B cell (primary cell): ENCODE results near the gene PIP4P1. TPM values are rescaled to one million over a fixed set of nuclear protein-coding genes. Genes with fewer than 3 reads are reported as not detected.

Experiments used
- ATAC-seq: fragments of 200-7000 bp; cut with Tn5 transposase; one replicate; pipeline ENCODE4 v1.10.0; 2021; ENCODE audit warnings: low read depth, mild to moderate bottlenecking, moderate number of reproducible peaks, moderate library complexity
- CTCF ChIA-PET: fragments of 350-600 bp; sonication (Branson Sonifier 250); formaldehyde crosslinking; loops from one replicate; lab custom pipeline; 2021; ENCODE audit warnings: antibody characterized with exemption, inconsistent platforms; lab: Charles Lee
- POLR2A ChIA-PET: fragments of 350-600 bp; sonication (Branson Sonifier 250); formaldehyde crosslinking; loops from one replicate; lab custom pipeline; 2021; ENCODE audit warnings: antibody characterized with exemption; lab: Charles Lee
- DNase-seq: peaks from one replicate; pipeline ENCODE4 v3.0.0; 2013
- H2AFZ ChIP-seq: 2 replicates; pipeline ENCODE4 v1.6.1; 2012; ENCODE audit warnings: mild to moderate bottlenecking, low read depth, low read length; ENCODE audit not compliant: insufficient read depth, poor library complexity, severe bottlenecking
- H3K27ac ChIP-seq, 2 donors: 1 replicate in 1 of 2; 2 replicates in 1 of 2; pipeline ENCODE4 v1.5.1; 2012 to 2013; ENCODE audit warnings: low read length in 2 of 2, mild to moderate bottlenecking in 2 of 2, moderate library complexity in 1 of 2
- H3K27me3 ChIP-seq, 4 experiments: fragments of 200-600 bp in 1 of 4; sonication (generic) in 1 of 4; replicated peaks in 1 of 4; 1 replicate in 2 of 4; 2 replicates in 2 of 4; pipeline versions ENCODE4 v1.6.1 to v1.7.0; 2013 to 2016; ENCODE audit warnings: low read length in 3 of 4, mild to moderate bottlenecking in 2 of 4, mixed read lengths in 1 of 4, moderate library complexity in 1 of 4; ENCODE audit not compliant: insufficient read depth in 4 of 4, control insufficient read depth in 3 of 4; ENCODE audit errors: control extremely low read depth in 1 of 4
- H3K36me3 ChIP-seq, 2 experiments: replicated peaks in 1 of 2; 1 replicate in 1 of 2; 2 replicates in 1 of 2; pipeline versions ENCODE4 v1.6.1 to v1.7.1; 2013; ENCODE audit warnings: low read length in 1 of 2; ENCODE audit not compliant: insufficient read depth in 2 of 2, control insufficient read depth in 1 of 2; ENCODE audit errors: control extremely low read depth in 1 of 2, extremely low read depth in 1 of 2
- H3K4me1 ChIP-seq, 2 donors: fragments of 200-600 bp in 1 of 2; sonication (generic) in 1 of 2; 1 replicate in 1 of 2; 2 replicates in 1 of 2; pipeline versions ENCODE4 v1.5.1 to v1.6.1; 2013 to 2017; ENCODE audit warnings: low read length in 2 of 2; ENCODE audit not compliant: control insufficient read depth in 2 of 2, insufficient read depth in 2 of 2
- H3K4me2 ChIP-seq: replicated peaks from 2 replicates; pipeline ENCODE3; 2012; ENCODE audit warnings: mild to moderate bottlenecking, low read depth, low read length; ENCODE audit not compliant: poor library complexity, severe bottlenecking
- H3K4me3 ChIP-seq, 5 experiments: fragments of 200-600 bp in 1 of 5; sonication (generic) in 1 of 5; 1 replicate in 3 of 5; 2 replicates in 2 of 5; pipeline versions ENCODE4 v1.5.1 to v1.7.0; 2011 to 2016; ENCODE audit warnings: low read length in 4 of 5, mild to moderate bottlenecking in 4 of 5, low read depth in 2 of 5, control low read depth in 1 of 5, moderate library complexity in 1 of 5; ENCODE audit not compliant: insufficient read depth in 1 of 5; ENCODE audit errors: control extremely low read depth in 1 of 5, extremely low read depth in 1 of 5
- H3K79me2 ChIP-seq: fragments of 200-600 bp; sonication (generic); one replicate; pipeline ENCODE4 v1.6.0; 2016; ENCODE audit warnings: low read length; ENCODE audit not compliant: control insufficient read depth, insufficient read depth
- H3K9ac ChIP-seq: fragments of 200-600 bp; sonication (generic); 2 replicates; pipeline ENCODE4 v1.6.1; 2017; ENCODE audit warnings: mild to moderate bottlenecking, low read length, moderate library complexity
- H3K9me3 ChIP-seq, 3 donors: one replicate each; pipeline versions ENCODE4 v1.6.1 to v1.7.1; 2013; ENCODE audit warnings: low read length in 2 of 3; ENCODE audit not compliant: control insufficient read depth in 2 of 3, insufficient read depth in 1 of 3; ENCODE audit errors: control extremely low read depth in 1 of 3
- H4K20me1 ChIP-seq: 2 replicates; pipeline ENCODE4 v1.6.0; 2012; ENCODE audit warnings: mild to moderate bottlenecking, low read length; ENCODE audit not compliant: insufficient read depth, control insufficient read depth, poor library complexity, severe bottlenecking
- H3K27ac Mint-ChIP-seq: one replicate; pipeline ENCODE4 v1.8.0; 2021; ENCODE audit warnings: mixed read lengths
- H3K27me3 Mint-ChIP-seq: one replicate; pipeline ENCODE4 v1.8.0; 2021; ENCODE audit warnings: mixed read lengths
- H3K4me1 Mint-ChIP-seq: one replicate; pipeline ENCODE4 v1.8.0; 2021; ENCODE audit warnings: mixed read lengths
- H3K4me3 Mint-ChIP-seq: one replicate; pipeline ENCODE4 v1.8.0; 2021; ENCODE audit warnings: mixed read lengths
- H3K9me3 Mint-ChIP-seq: one replicate; pipeline ENCODE4 v1.8.0; 2022; ENCODE audit warnings: mixed read lengths; ENCODE audit not compliant: insufficient read depth
- EZH2 ChIP-seq: IDR thresholded peaks from 2 replicates; pipeline ENCODE4 v1.6.1; 2012; ENCODE audit warnings: borderline replicate concordance, low read depth, mild to moderate bottlenecking, moderate library complexity, low read length; ENCODE audit not compliant: insufficient read depth, poor library complexity, severe bottlenecking
- WGBS: methylation state at CpG from one replicate; pipeline ENCODE4 v1.1.5; 2013; ENCODE audit warnings: missing lambda C conversion rate; ENCODE audit not compliant: insufficient coverage; 5-methylcytosine and 5-hydroxymethylcytosine counted together
- intact Hi-C: fragments of 100-400 bp; cut with micrococcal nuclease; formaldehyde crosslinking; loops from one replicate; pipeline ENCODE4 v1.10.0; 2022
- polyA plus RNA-seq: library from polyadenylated mRNA; depleted of rRNA; stranded (reverse); fragments of >200 nt; gene quantifications from 2 replicates; pipeline ENCODE4 v1.2.3, GENCODE V29; 2012
- total RNA-seq, 2 donors: library from RNA; stranded (reverse); fragments of 120-200 nt in 1 of 2; gene quantifications; 1 replicate in 1 of 2; 2 replicates in 1 of 2; pipeline versions ENCODE4 v1.2.3 to v1.2.4, GENCODE V29; 2013 to 2022
- TF ChIP-seq, protein P1 (sequence below): fragments of 200-600 bp; IDR thresholded peaks from one replicate; pipeline ENCODE4 v1.8.0; 2022; ENCODE audit warnings: antibody characterized with exemption, mild to moderate bottlenecking

The PIP4P1 gene
- total and polyA plus RNA-seq, 2 donors (not counting 1 experiment from before 2014, with no cell fraction given), result 97.5 to 183 TPM

DNA sequence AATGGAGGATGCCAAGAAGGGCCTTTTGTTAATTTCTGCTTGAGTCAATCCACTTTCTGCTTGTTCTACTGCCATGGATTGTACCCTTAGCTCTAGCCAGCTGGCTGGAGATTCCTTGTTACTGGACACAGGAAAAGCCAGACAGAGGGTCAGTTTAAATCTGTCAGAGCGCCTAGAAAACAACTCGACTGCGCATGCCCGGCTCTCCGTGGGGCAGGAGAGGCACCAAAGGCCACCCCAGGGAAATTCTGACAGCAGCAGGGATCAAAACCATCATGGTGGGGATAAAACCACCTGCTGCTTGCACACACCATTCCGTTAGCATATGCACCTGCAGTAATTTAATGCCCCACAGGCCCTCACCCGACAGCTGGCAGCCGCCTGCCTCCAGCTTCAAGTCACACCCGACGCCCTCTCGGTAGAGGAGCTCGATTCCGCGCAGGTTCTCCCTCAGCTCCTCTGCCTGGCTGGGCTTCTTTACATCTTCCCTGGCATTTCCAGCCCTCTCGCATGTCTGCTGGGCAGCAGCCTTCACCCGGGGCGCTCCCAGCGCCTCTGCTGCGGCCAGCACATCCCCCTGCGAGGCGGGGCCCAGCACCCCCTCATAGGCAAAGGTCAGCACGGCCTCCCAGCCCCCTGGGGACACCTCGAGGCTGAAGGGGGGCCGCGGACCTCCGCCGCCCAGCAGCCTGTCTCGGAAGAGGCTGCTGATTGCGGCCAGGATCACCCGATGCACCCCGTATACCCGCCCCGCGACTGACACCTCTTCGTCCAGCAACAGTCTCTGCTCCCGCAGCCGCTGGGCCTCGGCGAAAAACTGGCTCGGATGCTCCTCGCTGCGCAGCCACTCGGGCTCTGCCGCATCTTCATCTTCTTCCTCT, 26.3 kb downstream of the PIP4P1 start:
- H2AFZ ChIP-seq, result no peak overlapping the region
- CTCF ChIA-PET, result interaction anchor here (0.7 to 3.4 kb wide), 2 partner anchors 14 to 19 kb away, joined by 4 to 16 read pairs; no protein-coding TSS in a partner anchor
- no peak overlapping the region for H3K9ac ChIP-seq
- H3K4me3 ChIP-seq, result no peak overlapping the region
- H3K9me3 ChIP-seq, result peaks cover 0 to 14% (median 3%) of the 10 kb centered on the region in 3 donors
- no peak overlapping the region for H3K4me3 Mint-ChIP-seq
- TF ChIP-seq, protein P1, sequence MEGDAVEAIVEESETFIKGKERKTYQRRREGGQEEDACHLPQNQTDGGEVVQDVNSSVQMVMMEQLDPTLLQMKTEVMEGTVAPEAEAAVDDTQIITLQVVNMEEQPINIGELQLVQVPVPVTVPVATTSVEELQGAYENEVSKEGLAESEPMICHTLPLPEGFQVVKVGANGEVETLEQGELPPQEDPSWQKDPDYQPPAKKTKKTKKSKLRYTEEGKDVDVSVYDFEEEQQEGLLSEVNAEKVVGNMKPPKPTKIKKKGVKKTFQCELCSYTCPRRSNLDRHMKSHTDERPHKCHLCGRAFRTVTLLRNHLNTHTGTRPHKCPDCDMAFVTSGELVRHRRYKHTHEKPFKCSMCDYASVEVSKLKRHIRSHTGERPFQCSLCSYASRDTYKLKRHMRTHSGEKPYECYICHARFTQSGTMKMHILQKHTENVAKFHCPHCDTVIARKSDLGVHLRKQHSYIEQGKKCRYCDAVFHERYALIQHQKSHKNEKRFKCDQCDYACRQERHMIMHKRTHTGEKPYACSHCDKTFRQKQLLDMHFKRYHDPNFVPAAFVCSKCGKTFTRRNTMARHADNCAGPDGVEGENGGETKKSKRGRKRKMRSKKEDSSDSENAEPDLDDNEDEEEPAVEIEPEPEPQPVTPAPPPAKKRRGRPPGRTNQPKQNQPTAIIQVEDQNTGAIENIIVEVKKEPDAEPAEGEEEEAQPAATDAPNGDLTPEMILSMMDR, result no peak
- TF ChIP-seq EZH2, result no peak
- H3K4me1 ChIP-seq, result peaks cover 33 to 53% of the 10 kb centered on the region in 2 donors
- peaks cover 43% of the 10 kb centered on the region for H3K4me1 Mint-ChIP-seq
- H3K27ac Mint-ChIP-seq, result no peak overlapping the region
- no peak for ATAC-seq
- peaks cover 2% of the 10 kb centered on the region for H3K9me3 Mint-ChIP-seq
- no peak overlapping the region for H3K27ac ChIP-seq
- no peak overlapping the region for H3K4me2 ChIP-seq
- H3K27me3 ChIP-seq, result no peaks in the 10 kb centered on the region
- intact Hi-C loops, result no loop called here
- WGBS, result 84% methylated on average over 33 of the region's 44 CpGs
- DNase-seq, result no peak
- H3K79me2 ChIP-seq, result peaks cover 1% of the 10 kb centered on the region
- H4K20me1 ChIP-seq, result no peaks in the 10 kb centered on the region
- POLR2A ChIA-PET, result no interaction called here
- H3K27me3 Mint-ChIP-seq, result no peaks in the 10 kb centered on the region
- no peaks in the 10 kb centered on the region for H3K36me3 ChIP-seq
